ENCODE results near the gene FAM163B. TPM values are rescaled to one million over a fixed set of nuclear protein-coding genes. Genes with fewer than 3 reads are reported as not detected.

Gene FAM163B
- total and polyA plus RNA-seq, 2 of the 8 experiments (the other 6 are each of a cell fraction or from before 2014, with no cell fraction given) = 0.63 to 1.0 TPM

GRCh38 chr9:133591985-133592384 is 17.2 kb downstream of the FAM163B start:
- Histone ChIP-seq H2AFZ (ENCODE audit: low read length) (no peak overlapping the region), H2AK5ac (ENCODE audit: low read depth, low read length) (no peak overlapping the region), H3K9me3 (ENCODE audit: insufficient read depth in 2 of 2, low read depth in 1 of 2, low read length in 1 of 2) (peaks cover 8 to 12% of the 10 kb centered on the region in 2 experiments), H3K18ac (ENCODE audit: extremely low read depth, low read length) (no peak overlapping the region), H3K79me1 (ENCODE audit: low read depth, low read length) (no peaks in the 10 kb centered on the region), H3K36me3 (ENCODE audit: control insufficient read depth in 2 of 4, insufficient read depth in 4 of 4, low read length in 3 of 4) (no peaks in the 10 kb centered on the region), H3K4me2 (ENCODE audit: insufficient read depth in 1 of 2, low read depth in 2 of 2, low read length in 2 of 2) (no peak overlapping the region), H3K27me3 (replicated peaks in 1 of 4; ENCODE audit: control insufficient read depth in 3 of 4, extremely low read depth in 1 of 4, insufficient read depth in 3 of 4, low read length in 3 of 4) (no peaks in the 10 kb centered on the region; a peak in 2 of 7 replicates), H4K20me1 (replicated peaks in 1 of 2; ENCODE audit: control insufficient read depth in 1 of 2, insufficient read depth in 2 of 2, low read length in 2 of 2) (no peaks in the 10 kb centered on the region), H2BK120ac (replicated peaks; ENCODE audit: low read depth, low read length) (no peak overlapping the region), H3K4ac (replicated peaks; ENCODE audit: insufficient read length, low read depth, low read length) (no peak overlapping the region), H2BK5ac (ENCODE audit: low read depth, low read length) (no peak overlapping the region), H2BK12ac (ENCODE audit: low read depth, low read length) (no peak overlapping the region), H3K14ac (ENCODE audit: insufficient read length) (no peak overlapping the region), H4K8ac (ENCODE audit: extremely low read depth, insufficient read depth, low read length) (no peak overlapping the region), H2BK15ac (ENCODE audit: low read length) (no peak overlapping the region), H4K5ac (ENCODE audit: insufficient read length, low read depth, low read length) (no peak overlapping the region), H3K23me2 (ENCODE audit: low read depth, low read length) (no peaks in the 10 kb centered on the region), H4K91ac (replicated peaks; ENCODE audit: insufficient read length, low read length) (no peak overlapping the region), H3K4me3 (ENCODE audit: extremely low read depth in 1 of 4, insufficient read depth in 2 of 4, low read depth in 3 of 4, low read length in 4 of 4) (no peak overlapping the region), H2BK20ac (ENCODE audit: low read length) (no peak overlapping the region), H3K23ac (ENCODE audit: insufficient read length) (no peak overlapping the region), H3K79me2 (ENCODE audit: control insufficient read depth in 1 of 2, insufficient read depth in 2 of 2, low read length in 2 of 2) (no peaks in the 10 kb centered on the region), H3K27ac (ENCODE audit: low read depth, low read length) (no peak overlapping the region), H3K4me1 (replicated peaks in 1 of 4; ENCODE audit: control insufficient read depth in 3 of 4, insufficient read depth in 4 of 4, low read length in 3 of 4) (no peaks in the 10 kb centered on the region; a peak in 3 of 7 replicates), H3K9ac (replicated peaks in 1 of 4; ENCODE audit: extremely low read depth in 1 of 4, low read depth in 3 of 4, low read length in 3 of 4) (no peak overlapping the region), H3K56ac (replicated peaks; ENCODE audit: insufficient read length, low read depth, low read length) (no peak overlapping the region)
- DNase-seq (ENCODE audit: low read depth in 1 of 2, low spot score in 2 of 2) (no peak), FAIRE-seq (no peak)
- WGBS, 2 experiments (ENCODE audit: extremely low coverage in 1 of 2, insufficient coverage in 1 of 2, insufficient read length in 1 of 2, insufficient replicate concordance in 2 of 2, low coverage in 1 of 2, low lambda C conversion rate in 2 of 2, missing lambda C conversion rate in 1 of 2) = 82% methylated on average over 8 of the region's 10 CpGs; no CpG with 5 or more reads in 1 of the 2 experiments
- ChIA-PET CTCF (ENCODE audit: partially characterized antibody) (interaction anchor here (0.6 to 6.7 kb wide), 9 partner anchors 11 to 186 kb away, joined by 3 to 79 read pairs (median 3); no protein-coding TSS in a partner anchor), POLR2A (ENCODE audit: partially characterized antibody) (interaction anchor here (1.2 kb wide), 1 partner anchor 123 kb away, joined by 3 read pairs; no protein-coding TSS in a partner anchor)
- TF ChIP-seq HDAC6 (IDR thresholded peaks at IDR 0.05; ENCODE audit: low read depth, low read length) = no peak
- TF ChIP-seq PHF8 (conservative IDR thresholded peaks at IDR 0.05; ENCODE audit: low read depth, low read length) = no peak
- no peak for TF ChIP-seq CBX5 (IDR thresholded peaks at IDR 0.05; ENCODE audit: low read depth, low read length)
- TF ChIP-seq CBX8 (IDR thresholded peaks at IDR 0.05; ENCODE audit: borderline replicate concordance, low read depth, low read length) = no peak
- no peak for TF ChIP-seq SUZ12 (IDR thresholded peaks at IDR 0.05; ENCODE audit: low read length)
- TF ChIP-seq BACH1 (IDR thresholded peaks at IDR 0.05; ENCODE audit: low read length) = no peak
- TF ChIP-seq TEAD4 (IDR thresholded peaks at IDR 0.05; ENCODE audit: low read depth, low read length) = no peak
- no peak for TF ChIP-seq POLR2AphosphoS5 (IDR thresholded peaks at IDR 0.05; ENCODE audit: low read depth, low read length)
- no peak for TF ChIP-seq GTF2F1 (IDR thresholded peaks at IDR 0.05; ENCODE audit: borderline replicate concordance, low read depth, low read length)
- TF ChIP-seq SAP30 (IDR thresholded peaks at IDR 0.05; ENCODE audit: insufficient read depth, insufficient replicate concordance, low read length) = no peak
- TF ChIP-seq BCL11A (IDR thresholded peaks at IDR 0.05; ENCODE audit: low read depth in 2 of 2, low read length in 2 of 2) = no peak
- TF ChIP-seq RAD21 (IDR thresholded peaks at IDR 0.05 in 1 of 2, conservative IDR thresholded peaks at IDR 0.05 in 1 of 2; ENCODE audit: low read depth in 2 of 2, low read length in 2 of 2) = no peak
- no peak for TF ChIP-seq RBBP5 (IDR thresholded peaks at IDR 0.05; ENCODE audit: borderline replicate concordance, low read depth, low read length)
- TF ChIP-seq SIX5 (IDR thresholded peaks at IDR 0.05; ENCODE audit: low read depth, low read length) = no peak
- no peak for TF ChIP-seq CEBPB (IDR thresholded peaks at IDR 0.05; ENCODE audit: low read depth, low read length)

Measured in H1 (cell line).